Measurements from ENCODE around the gene ISLR.

Gene ISLR

GRCh38 chr15:74225928-74226327 is 52.4 kb downstream of the ISLR start:
- Histone ChIP-seq H3K36me3 (no peaks in the 10 kb centered on the region), H3K4me3 (ENCODE audit: low read depth in 1 of 2, low read length in 1 of 2) (no peak overlapping the region), H3K4me1 (ENCODE audit: control insufficient read depth in 1 of 2, insufficient read depth in 1 of 2, low read depth in 1 of 2, low read length in 1 of 2) (no peaks in the 10 kb centered on the region), H3K27me3 (peaks cover 47% of the 10 kb centered on the region), H3K27ac (no peak overlapping the region), H3K9me3 (no peaks in the 10 kb centered on the region)
- no peak for TF ChIP-seq CTCF (IDR thresholded peaks at IDR 0.05)
